Sciatic nerve (tissue), 2 donors: ENCODE measurements around the gene DDC. TPM values are rescaled to one million over a fixed set of nuclear protein-coding genes. Genes with fewer than 3 reads are reported as not detected.
"Not testable (repeated sequence)": the region's sequence is repeated elsewhere in the genome, so short reads cannot be mapped to it uniquely, and the experiment has no call there.

Experiments used
- ATAC-seq: fragments of 200-7000 bp; cut with Tn5 transposase; one replicate; pipeline ENCODE4 v1.9.1; 2020; ENCODE audit warnings: mild to moderate bottlenecking, moderate library complexity
- DNase-seq: peaks from one replicate; pipeline ENCODE4 v3.0.0-alpha.2; 2020; ENCODE audit warnings: low spot score
- intact Hi-C: fragments of 100-400 bp; cut with DNase I; formaldehyde crosslinking; loops from one replicate; pipeline ENCODE4 v1.14.2; 2022
- total RNA-seq: library from RNA; stranded (reverse); fragmentation: NEBNext Ultra II Directional; extraction: Animal tissue kit (Norgen Biotek cat#: 25700); gene quantifications from one replicate; pipeline ENCODE4 v1.2.1, GENCODE V29; 2021
- donor health status: DM: no; HTN: no; CAD: no.
- donor health status: DM: no; HTN: no; CAD: no.

The DDC gene
- total RNA-seq, 1 donor from 2014 or later, result not detected

DNA sequence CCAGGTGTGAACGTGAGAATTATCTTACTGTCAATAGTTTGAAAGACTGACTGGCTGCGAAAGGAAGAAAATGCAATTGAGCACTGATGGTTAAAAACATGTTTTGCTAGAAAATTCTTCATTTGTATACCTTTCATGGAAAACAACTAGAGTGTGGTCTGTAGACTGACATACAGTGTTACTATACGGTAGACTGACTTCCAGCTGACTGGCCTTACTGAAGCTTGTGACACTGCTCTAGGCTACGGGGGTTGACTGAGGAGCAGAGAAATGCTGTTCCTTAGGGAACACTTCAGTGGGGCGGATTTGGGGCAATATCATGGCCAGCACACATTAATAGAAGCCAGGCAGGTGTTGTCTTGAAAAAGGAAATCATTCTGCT is 25.9 kb upstream of the DDC start:
- DNase-seq (no peak), ATAC-seq (no peak)
- intact Hi-C loops, result no loop called here

GRCh38 chr7:50590535-50590934 is 25.3 kb upstream of the DDC start:
- ATAC-seq (no peak), DNase-seq (no peak)
- intact Hi-C loops, result no loop called here

DNA sequence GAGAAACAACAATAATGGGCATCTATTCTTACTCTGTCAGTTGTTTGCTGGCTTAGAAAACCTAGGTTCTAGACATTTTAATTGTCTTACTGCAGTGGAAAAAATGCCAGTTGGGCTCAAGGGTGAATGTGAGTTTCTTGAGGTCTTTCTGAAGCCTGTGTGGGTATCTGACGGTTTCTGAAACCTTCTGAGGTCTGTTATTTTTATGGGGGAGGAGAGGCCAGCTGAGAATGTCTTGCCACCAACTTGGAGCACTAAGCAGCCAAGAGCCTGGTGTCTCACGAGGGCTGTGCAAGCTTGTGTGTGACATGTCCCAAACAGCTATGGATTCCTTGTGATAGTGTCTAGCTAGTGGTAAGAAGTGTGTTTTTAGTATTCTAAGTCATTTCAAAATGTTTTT is 24.2 kb upstream of the DDC start:
- intact Hi-C loops, result no loop called here
- no peak for ATAC-seq

DNA sequence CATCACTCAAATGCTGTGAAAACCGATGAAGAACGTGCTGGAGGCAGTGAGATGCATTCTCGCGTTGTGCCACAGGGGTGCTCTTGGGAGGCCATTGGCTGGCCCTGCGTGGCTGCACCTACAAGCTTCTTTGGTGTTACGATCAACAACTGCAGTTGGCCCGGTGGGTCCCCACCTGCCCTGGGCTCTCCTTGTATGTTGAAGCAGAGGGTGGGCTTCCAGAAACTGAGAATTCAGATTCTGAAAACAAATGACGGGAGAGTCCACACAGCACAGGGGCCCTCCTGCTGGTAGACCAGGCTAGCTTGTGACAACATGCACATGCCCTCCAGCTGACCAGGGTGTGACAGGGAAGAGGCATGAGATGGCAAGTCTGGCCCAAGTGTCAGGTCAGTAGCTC is 23.7 kb upstream of the DDC start:
- no peak for ATAC-seq
- intact Hi-C loops, result no loop called here
- DNase-seq, result no peak

More for the DNA sequence above, 24.2 kb upstream of the DDC start:
- DNase-seq, result no peak

- ATAC-seq (no peak), DNase-seq (no peak)
- intact Hi-C loops, result no loop called here
These were observed 22.5 kb upstream of the DDC start for GRCh38 chr7:50587737-50588136.

DNA sequence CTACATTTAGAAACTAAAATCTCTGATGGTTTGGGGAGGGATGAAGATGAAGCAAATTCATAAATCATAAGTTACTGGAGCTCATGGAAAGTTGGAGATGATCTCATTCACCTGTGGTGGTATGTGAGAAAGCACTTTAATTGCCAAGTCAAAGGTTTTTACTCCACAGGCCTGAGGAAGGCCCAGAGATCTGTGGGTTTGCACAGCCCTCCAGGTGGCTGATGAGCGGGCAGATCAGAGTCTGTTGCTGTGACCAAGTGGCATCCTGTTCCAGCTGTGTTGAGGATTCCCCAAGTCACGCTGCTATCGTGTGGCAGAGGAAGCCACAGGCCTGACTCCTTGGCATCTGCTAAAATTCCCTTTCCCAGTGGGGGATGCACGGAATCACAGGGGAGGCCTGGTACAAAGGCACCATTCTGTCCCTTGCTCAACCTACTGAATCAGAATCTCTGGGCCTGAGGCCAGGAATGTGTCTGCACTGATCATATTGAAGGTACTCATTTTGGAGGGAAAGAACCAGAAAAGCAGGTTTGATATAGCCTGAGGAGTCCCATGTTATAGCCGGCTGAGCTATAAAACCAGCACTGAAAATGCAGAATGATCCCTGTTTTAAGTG is 19.7 kb upstream of the DDC start:
- no peak for DNase-seq
- intact Hi-C loops, result no loop called here
- ATAC-seq, result no peak

DNA sequence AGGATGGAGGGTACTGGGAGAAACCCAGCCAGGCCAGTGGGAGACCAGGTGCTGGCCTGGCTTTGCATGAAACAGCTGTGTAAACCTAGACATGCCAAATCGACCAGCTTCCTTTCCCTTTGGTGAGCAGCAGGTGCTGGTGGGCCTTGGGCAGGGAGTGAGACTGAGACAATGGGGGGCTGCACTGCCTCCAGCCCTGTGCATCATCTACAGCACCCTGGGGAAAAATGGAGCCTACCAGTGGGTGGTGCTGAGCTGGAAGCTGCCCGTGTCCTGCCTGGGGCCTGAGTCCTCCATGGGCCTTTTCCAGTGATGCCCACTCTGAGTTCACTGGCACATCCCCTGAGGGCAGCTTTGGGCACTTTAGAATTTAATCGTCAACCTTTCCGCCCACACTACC is 19.2 kb upstream of the DDC start:
- DNase-seq (no peak), ATAC-seq (no peak)
- intact Hi-C loops, result no loop called here

GRCh38 chr7:50583295-50583694 is 18.1 kb upstream of the DDC start:
- DNase-seq, ATAC-seq, intact Hi-C loops: not testable (repeated sequence)

DNA sequence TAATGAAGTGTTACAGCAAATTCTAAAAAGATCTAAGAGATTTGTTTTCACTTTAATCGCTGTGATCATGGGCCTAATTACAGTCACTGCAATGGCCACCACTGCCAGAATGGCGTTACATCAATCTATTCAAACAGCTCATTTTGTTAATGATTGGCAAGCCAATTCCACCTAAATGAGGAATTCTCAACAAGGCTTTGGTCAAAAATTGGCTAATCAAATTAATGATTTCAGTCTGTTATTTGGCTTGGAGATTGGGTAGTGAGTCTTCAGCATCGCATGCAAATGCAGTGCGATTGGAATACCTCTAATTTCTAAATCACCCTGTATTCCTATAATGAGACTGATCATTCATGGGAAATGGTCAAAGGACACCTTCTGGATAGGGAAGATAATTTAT is 17.1 kb upstream of the DDC start:
- ATAC-seq, intact Hi-C loops: not testable (repeated sequence)

DNA sequence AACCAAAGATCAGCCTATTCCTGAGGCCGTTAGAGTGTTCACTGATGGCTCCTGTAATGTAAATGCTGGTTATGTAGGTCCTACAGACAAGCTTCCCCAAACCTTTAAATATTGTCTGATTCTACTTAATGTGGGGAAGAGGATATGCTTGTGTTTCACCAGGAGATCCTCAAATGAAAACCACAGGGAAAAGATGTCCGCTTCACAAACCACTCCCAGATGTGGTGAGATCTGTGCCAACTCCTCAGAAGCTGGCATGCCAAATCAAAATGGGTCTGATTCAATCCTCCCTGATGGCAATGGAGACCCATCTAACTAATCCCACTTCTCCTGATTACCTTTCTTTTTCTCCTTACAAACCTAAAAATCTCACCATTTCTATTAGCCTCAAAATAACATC is 15.5 kb upstream of the DDC start:
- intact Hi-C loops, ATAC-seq, DNase-seq: not testable (repeated sequence)

More for the DNA sequence above, 17.1 kb upstream of the DDC start:
- not testable (repeated sequence) for DNase-seq

GRCh38 chr7:50580057-50580456 is 14.9 kb upstream of the DDC start:
- ATAC-seq (no peak), DNase-seq (no peak)
- intact Hi-C loops, result no loop called here

- ATAC-seq, intact Hi-C loops, DNase-seq: not testable (repeated sequence)
These were observed 12.9 kb upstream of the DDC start for GRCh38 chr7:50578105-50578504.

DNA sequence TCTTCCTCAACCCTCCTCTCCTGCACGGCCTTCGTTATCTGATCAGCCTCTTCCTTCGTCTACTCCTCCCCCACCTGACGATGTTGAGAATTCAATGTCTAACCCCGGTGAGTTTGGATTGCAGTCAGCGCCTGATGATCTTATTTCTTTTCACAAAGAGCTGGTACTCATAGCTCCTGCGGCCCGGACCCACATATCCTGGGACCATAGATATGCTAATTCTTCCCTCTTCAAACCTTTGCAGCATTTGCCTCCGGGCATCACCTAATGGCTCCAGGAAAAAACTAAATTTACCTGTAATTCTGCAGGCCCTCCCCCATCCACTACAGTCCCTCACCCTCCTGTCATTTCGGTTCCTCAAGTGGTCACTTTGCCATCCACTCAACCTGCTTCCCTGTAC is 12.4 kb upstream of the DDC start:
- intact Hi-C loops, result no loop called here
- ATAC-seq (no peak), DNase-seq (no peak)

DNA sequence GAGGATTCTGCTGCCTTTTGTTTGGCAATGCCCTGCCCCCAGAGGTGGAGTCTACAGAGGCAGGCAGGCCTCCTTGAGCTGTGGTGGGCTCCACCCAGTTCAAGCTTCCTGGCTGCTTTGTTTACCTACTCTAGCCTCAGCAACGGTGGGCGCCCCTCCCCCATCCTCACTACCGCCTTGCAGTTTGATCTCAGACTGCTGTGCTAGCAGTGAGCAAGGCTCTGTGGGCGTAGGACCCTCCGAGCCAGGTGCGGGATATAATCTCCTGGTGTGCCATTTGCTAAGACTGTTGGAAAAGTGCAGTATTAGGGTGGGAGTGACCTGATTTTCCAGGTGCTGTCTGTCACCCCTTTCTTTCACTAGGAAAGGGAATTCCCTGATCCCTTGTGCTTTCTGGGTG is 11.2 kb upstream of the DDC start:
- DNase-seq, intact Hi-C loops, ATAC-seq: not testable (repeated sequence)

DNA sequence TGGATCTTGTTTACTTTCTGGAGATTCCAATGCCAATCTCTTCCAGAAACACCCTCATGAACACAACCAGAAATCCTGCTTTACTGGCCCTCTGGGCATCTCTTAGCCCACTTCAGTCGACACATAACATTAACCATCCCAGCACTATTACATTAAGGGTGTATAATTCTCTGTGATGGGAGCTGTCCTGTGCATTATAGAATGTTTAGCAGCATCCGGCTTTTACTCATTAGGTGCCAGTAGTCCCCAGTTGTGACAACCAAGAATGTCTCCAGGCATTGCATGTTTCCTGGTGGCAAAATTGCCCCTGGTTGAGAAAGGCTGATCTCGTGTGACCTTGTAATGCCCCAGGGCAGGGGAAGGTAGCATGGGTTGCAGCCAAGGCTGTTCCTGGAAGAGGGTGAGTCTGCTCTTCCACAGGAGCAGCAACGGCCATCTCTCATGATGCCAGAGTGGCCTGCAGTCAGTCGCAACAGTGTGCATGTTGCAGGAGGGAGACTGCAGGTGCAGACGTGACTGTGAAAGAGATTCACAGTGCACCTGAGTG is 2.6 kb upstream of the DDC start:
- intact Hi-C loops, result no loop called here
- ATAC-seq (no peak), DNase-seq (no peak)

GRCh38 chr7:50565977-50566376 is 772 bp upstream of the DDC start:
- intact Hi-C loops, result no loop called here

GRCh38 chr7:50565559-50565916 is 333 bp upstream of the DDC start:
- intact Hi-C loops, result no loop called here
- ATAC-seq, result no peak

More at GRCh38 chr7:50565977-50566376, 772 bp upstream of the DDC start:
- DNase-seq, result no peak
- ATAC-seq, result no peak

DNA sequence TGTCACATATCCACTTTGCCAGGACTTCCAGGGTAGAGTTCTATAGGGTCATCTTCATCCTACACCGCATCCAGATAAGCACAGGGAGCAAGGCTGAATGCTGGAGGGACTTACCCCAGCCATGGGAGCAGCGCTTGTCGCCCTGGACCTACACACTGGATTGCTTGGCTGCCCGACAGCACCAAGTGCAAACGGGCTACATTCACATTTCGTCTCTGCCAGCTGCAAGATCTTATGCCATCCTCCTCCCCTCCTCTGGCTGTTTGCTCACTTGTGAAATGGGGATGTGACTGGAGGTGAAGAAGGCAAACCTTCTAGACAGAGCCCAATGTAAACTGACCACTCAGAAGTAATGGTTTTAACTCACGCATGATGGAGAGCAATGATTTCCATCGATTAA is 1.0 kb downstream of the DDC start:
- DNase-seq, result no peak
- intact Hi-C loops, result no loop called here
- no peak for ATAC-seq

More at GRCh38 chr7:50565559-50565916, 333 bp upstream of the DDC start:
- DNase-seq, result no peak

DNA sequence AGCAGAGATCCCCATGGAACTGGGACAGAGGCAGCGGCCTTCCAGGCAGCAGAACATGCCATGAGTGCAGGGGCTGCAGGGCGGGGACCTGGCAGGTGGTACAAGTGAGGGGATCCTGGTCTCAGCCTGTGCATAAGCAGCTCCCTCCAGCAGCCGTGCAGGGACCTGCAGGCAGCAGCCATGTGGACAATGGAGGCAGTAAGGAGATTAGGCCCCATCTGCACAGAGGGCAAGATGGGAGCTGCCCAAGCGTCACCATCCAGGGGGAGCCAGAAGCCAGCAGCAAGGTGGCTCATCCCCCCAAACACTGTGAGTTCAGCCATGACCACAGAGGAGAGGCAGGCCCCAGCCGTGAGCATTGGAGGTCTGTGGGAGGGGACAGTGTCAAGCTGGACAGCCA is 3.1 kb downstream of the DDC start:
- intact Hi-C loops, result no loop called here
- ATAC-seq (no peak), DNase-seq (no peak)

- no peak for ATAC-seq
- intact Hi-C loops, result no loop called here
- DNase-seq, result no peak
These were observed 4.3 kb downstream of the DDC start for GRCh38 chr7:50560865-50561351.

DNA sequence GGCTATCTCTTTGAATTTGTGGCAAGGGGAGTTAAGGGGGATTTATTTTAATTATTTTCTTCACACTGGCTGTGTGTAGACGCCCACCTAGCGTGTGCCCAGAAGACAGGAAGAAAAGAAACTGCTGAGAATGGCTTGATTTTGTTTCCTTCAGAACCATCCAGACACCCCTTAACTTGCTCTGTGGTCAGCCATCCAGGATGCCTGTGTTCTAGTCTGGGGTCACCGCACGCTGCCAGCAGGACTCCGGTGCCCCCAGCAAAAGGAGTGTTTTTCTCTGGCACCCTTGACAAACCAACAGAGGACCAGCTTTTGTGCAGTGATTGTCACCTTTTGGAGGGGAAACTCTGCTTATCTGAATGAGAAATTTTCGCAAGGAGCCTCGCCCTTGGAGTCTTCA is 5.3 kb downstream of the DDC start:
- DNase-seq (no peak), ATAC-seq (no peak)
- intact Hi-C loops, result no loop called here
